Panc1 (cell line): ENCODE results near the gene PRR29.

ENCODE experiments used
- CTCF ChIP-seq: fragments of 450-650 bp; IDR thresholded peaks from 2 replicates; pipeline ENCODE4 v1.5.1; 2017; ENCODE audit warnings: mild to moderate bottlenecking
- REST ChIP-seq, 2 experiments: IDR thresholded peaks; 2 replicates each; pipeline ENCODE4 v1.6.1; 2011 to 2012; ENCODE audit warnings: low read depth in 2 of 2, control low read depth in 1 of 2, low read length in 1 of 2, mild to moderate bottlenecking in 1 of 2, moderate library complexity in 1 of 2; ENCODE audit not compliant: insufficient read depth in 1 of 2

- no peak for TF ChIP-seq CTCF
- TF ChIP-seq REST (IDR thresholded peaks at IDR 0.05; ENCODE audit: insufficient read depth in 1 of 2, low read depth in 2 of 2, low read length in 1 of 2) = no peak
These were observed 4.7 kb upstream of the PRR29 start for GRCh38 chr17:63993368-63993985.
